ENCODE results near the gene ZNF584.
"Not testable (repeated sequence)": the region's sequence is repeated elsewhere in the genome, so short reads cannot be mapped to it uniquely, and the experiment has no call there.

Gene ZNF584

DNA sequence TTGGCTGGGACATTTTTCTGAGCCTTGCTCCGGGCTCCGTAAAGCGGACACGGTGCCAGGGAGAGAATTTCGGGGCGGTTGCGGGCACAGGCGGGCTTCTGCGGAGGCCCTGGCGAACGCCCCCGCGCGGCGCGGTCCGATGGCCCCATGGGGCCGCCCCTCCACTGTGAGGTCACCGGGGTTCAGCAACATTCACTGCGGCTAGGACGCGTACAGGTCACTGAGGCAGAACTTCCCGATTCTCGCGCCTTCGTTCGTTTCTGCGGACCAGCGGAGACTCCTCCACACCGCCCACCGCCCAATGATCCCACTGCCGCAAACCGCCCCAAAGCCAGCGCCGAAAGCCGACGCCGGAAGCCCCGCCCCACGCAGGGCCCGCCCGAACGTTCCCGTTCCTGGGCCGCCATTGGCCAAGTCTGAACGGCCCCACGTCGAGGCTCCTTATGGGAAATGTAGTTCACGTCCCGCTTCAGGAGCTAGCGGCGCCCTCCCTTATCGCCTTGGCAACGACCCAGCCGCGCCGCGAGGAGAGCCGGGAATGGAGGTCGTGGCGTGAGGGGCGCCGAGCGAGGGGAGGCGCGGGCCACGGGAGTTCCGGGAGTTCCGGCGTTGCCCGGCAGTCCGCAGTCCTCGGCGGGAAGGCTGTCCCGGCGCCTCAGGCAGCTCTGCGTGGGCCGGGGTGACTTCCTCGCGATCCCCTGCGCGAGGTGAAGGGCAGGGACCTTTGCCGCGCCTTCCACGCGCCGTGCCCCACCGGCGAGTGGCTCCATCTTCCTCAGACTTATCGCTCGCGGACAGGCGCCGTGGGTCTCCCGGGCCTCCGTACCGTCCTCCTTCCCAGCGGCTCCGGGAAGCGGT lies at the start of gene ZNF584:
ZNF584 (plus strand) TSS at position 498 of the 858 bp plus-strand sequence. CDS start 499 bp downstream, outside the sequence.
- DNase-seq (ENCODE audit: low read depth) = peak; percentile 80
- peak within 1 kb of the TSS; percentile 93 for H3K4me3 ChIP-seq (ENCODE audit: low read depth, low read length)

DNA sequence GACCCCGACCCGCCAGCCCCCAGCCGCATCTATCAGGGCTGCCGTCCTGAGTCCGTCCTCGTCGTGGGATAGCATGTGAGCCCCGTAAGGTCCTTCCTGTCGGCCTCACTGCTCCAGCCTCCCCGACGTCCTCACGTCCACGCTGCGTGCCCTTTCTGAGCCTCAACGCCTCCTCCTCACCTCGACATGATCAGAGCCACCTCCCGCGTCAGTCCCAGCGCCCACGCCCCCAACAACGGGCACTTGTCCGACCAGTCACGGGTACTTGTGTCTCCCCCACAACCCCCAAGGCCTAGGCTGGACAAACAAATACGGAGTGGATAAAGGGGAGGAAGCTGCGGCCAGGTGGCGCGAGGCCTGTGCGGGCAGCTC lies 46.6 kb upstream of the ZNF584 start:
- H3K4me3 ChIP-seq (ENCODE audit: low read depth, low read length) = peak overlapping the region; percentile 76
- DNase-seq (ENCODE audit: low read depth) = no peak

- peak within 1 kb of the TSS; percentile 76 for H3K4me3 ChIP-seq (ENCODE audit: low read depth, low read length)
- peak; percentile 73 for DNase-seq (ENCODE audit: low read depth)
Measured at GRCh38 chr19:58362272-58362994, 46.0 kb upstream of the ZNF584 start, which contains the start of gene ZNF497. Gene ZNF497, minus strand, starts transcription at chr19:58362751. Its CDS starts 5,116 bp downstream, at chr19:58357635.

GRCh38 chr19:58364146-58364545 lies 44.3 kb upstream of the ZNF584 start:
- no peak for DNase-seq (ENCODE audit: low read depth)
- H3K4me3 ChIP-seq (ENCODE audit: low read depth, low read length) = no peak overlapping the region

- no peak overlapping the region for H3K4me3 ChIP-seq (ENCODE audit: low read depth, low read length)
- no peak for DNase-seq (ENCODE audit: low read depth)
Measured at GRCh38 chr19:58366585-58367430, 41.6 kb upstream of the ZNF584 start.

- no peak for DNase-seq (ENCODE audit: low read depth)
- H3K4me3 ChIP-seq (ENCODE audit: low read depth, low read length) = no peak overlapping the region
Measured at GRCh38 chr19:58367698-58368454, 40.6 kb upstream of the ZNF584 start.

GRCh38 chr19:58368561-58369360 lies 39.7 kb upstream of the ZNF584 start:
- no peak for DNase-seq (ENCODE audit: low read depth)
- no peak overlapping the region for H3K4me3 ChIP-seq (ENCODE audit: low read depth, low read length)

DNA sequence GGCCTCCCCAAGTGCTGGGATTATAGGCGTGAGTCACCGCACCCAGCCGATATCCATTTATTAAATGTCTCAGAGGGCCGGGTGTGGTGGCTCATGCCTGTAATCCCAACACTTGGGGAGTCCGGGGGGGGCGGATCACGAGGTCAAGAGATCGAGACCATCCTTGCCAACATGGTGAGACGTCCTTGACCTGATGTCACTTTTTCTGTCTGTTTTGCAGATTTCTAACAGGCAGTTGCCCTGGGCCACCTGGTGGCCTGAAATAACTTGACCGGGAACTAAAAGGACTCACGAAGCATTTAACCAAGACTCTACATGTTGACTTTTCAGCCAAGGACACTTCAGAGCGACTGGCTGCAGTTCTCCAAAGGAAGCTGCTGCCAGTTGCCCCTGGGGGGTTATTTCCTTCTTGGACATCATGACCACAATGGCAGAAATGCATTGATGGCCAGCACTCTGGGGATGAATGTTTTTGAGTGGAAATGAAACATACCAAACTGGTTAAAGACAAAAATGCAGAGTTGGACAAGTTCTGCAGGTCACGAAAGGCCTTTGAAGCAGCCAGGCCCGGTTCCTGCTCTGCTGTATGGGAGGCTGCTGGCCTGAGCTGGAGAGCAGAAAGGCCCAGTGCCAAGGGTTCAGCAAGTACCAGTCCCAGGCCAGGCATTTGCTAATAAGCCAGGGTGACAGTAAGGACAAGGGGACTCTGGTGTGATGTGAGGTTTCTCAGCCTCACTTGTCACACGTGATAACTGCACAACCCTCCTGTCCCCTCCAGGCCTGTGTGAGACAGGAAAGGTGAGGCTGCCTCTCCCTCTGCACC lies 35.9 kb upstream of the ZNF584 start:
- H3K4me3 ChIP-seq (ENCODE audit: low read depth, low read length) = no peak overlapping the region
- DNase-seq (ENCODE audit: low read depth) = no peak

DNA sequence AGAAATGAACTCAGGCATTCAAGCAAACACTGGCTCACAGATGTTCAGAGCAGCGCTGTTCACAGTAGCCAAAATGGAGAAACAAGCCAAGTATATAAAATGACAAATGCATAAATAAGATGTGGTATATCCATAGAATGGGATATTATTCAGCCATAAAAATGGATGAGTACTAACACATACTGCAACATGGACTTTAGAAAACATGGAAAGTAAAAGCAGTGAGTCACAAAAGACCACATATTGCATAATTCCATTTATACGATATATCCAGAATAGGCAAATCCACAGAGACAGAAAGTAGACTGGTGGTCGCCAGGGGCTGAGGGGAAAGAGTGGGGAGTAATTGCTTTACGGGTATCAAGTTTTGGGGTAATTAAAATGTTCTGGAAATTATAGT lies 34.2 kb upstream of the ZNF584 start:
- no peak overlapping the region for H3K4me3 ChIP-seq (ENCODE audit: low read depth, low read length)
- no peak for DNase-seq (ENCODE audit: low read depth)

- DNase-seq (ENCODE audit: low read depth); H3K4me3 ChIP-seq (ENCODE audit: low read depth, low read length): not testable (repeated sequence)
Measured at GRCh38 chr19:58376724-58377123, 31.7 kb upstream of the ZNF584 start.

GRCh38 chr19:58379246-58379645 lies 29.2 kb upstream of the ZNF584 start:
- DNase-seq (ENCODE audit: low read depth) = no peak
- H3K4me3 ChIP-seq (ENCODE audit: low read depth, low read length) = no peak overlapping the region

GRCh38 chr19:58380037-58380661 lies 28.3 kb upstream of the ZNF584 start:
- peak overlapping the region; percentile 71 for H3K4me3 ChIP-seq (ENCODE audit: low read depth, low read length)
- DNase-seq (ENCODE audit: low read depth) = no peak

- peak; percentile 100 for DNase-seq (ENCODE audit: low read depth)
- peak within 1 kb of the TSS; percentile 71 for H3K4me3 ChIP-seq (ENCODE audit: low read depth, low read length)
Measured at GRCh38 chr19:58380662-58381459, 27.6 kb upstream of the ZNF584 start, which contains the start of gene ZNF837. Gene ZNF837, minus strand, starts transcription at chr19:58381030. Its CDS starts 11,698 bp downstream, at chr19:58369332.

DNA sequence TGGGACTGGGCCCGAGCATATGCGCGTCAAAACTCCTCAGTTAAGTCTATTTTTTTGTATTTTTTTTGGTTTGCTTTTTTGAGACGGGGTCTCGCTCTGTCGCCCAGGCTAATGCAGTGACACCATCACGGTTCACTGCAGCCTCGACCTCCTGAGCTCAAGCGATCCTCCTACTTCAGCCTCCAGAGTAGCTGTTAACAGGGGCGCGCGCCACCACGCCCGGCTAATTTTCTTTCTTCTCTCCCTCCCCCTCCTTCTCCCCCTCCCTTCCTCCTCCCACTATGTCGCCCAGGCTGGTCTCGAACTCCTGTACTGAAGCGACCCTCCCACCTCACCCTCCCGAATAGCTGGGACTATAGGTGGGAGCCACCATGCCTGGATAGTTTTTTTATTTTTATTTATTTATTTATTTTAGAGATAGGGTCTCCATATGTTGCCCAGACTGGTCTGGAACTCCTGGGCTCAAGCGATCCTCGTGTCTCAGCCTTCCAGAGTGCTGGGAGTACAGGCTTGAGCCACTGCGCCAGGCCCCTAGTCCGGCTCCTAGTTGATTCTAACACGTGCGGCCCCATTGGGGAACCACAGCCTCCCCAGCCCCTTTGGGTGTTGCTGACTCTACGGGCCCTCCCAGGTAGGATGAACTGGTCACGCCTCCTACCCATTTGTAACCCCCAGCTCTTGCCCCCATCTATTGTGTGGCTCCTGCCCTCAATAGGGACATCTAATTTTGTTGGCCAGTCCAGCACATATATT lies 26.8 kb upstream of the ZNF584 start:
- peak overlapping the region; percentile 71 for H3K4me3 ChIP-seq (ENCODE audit: low read depth, low read length)

DNA sequence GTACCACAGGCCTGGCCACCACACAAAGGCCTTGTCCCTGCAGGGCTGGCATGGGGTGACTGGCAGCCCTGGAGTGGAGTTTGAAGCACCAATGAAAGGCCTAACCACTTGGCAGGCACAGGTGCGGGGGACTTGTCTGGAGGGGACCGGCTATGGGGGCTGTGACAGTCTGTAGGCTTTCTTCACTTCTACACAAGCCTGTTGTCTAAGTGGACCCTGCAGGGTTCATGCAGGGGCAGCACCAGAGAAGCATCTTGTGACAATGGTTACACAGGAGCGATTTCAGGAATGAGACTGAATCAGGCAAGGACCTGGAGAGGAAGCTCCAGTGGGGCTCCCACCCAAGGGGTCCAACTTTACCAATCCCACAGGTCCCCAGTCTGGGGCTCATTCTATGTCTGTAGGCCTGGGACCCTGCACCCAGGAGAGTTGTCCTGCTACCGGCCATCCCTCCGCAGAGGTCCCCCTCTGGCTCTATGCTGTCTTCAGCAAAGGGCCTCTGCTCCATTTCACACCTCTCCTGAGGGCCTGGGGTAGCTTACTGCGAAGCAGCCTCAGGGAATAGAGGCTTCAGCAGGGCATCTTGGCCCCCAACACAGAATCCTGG lies 25.3 kb upstream of the ZNF584 start:
- no peak for DNase-seq (ENCODE audit: low read depth)
- no peak overlapping the region for H3K4me3 ChIP-seq (ENCODE audit: low read depth, low read length)

More for the DNA sequence above, 26.8 kb upstream of the ZNF584 start:
- no peak for DNase-seq (ENCODE audit: low read depth)

Data from skeletal muscle cell (primary cell).